ENCODE results near the gene LSAMP.

DNA sequence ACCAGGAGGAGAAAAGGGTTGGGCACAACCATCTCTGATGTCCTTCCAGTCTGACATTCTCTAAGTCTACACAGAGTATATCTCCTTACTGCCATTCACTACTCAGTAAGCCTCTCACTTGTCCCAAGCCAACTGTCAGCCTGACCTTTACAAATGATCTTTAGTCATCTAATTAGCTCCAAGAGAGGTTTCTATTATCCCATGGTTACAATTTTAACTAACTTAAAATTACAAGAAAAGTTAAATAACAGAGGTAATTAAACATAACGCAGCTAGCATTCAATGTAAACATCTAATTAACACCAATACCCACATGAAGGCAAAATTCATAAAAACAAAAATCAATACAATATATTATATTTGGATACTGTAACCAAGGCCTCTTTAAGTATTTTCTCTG is 126.9 kb downstream of the LSAMP start:
- TF ChIP-seq EZH2 (IDR thresholded peaks at IDR 0.05; ENCODE audit: insufficient read depth, low read length): no peak
- TF ChIP-seq, protein P1, sequence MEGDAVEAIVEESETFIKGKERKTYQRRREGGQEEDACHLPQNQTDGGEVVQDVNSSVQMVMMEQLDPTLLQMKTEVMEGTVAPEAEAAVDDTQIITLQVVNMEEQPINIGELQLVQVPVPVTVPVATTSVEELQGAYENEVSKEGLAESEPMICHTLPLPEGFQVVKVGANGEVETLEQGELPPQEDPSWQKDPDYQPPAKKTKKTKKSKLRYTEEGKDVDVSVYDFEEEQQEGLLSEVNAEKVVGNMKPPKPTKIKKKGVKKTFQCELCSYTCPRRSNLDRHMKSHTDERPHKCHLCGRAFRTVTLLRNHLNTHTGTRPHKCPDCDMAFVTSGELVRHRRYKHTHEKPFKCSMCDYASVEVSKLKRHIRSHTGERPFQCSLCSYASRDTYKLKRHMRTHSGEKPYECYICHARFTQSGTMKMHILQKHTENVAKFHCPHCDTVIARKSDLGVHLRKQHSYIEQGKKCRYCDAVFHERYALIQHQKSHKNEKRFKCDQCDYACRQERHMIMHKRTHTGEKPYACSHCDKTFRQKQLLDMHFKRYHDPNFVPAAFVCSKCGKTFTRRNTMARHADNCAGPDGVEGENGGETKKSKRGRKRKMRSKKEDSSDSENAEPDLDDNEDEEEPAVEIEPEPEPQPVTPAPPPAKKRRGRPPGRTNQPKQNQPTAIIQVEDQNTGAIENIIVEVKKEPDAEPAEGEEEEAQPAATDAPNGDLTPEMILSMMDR (IDR thresholded peaks at IDR 0.05; ENCODE audit: insufficient read depth, low read depth, low read length): no peak

Measured in astrocyte (in vitro differentiated cells and primary cell).